Activated CD8-positive, alpha-beta T cell treated with anti-CD3 and anti-CD28 coated beads for 36 hours (primary cell): Measurements from ENCODE around the gene SNX18. TPM values are rescaled to one million over a fixed set of nuclear protein-coding genes. Genes with fewer than 3 reads are reported as not detected.

Experiments
- ATAC-seq: fragments of 200-7000 bp; cut with Tn5 transposase; one replicate; pipeline ENCODE4 v1.10.0; 2021; ENCODE audit warnings: mild to moderate bottlenecking, moderate library complexity
- CTCF ChIA-PET: fragments of 350-600 bp; sonication (Branson Sonifier 250); formaldehyde crosslinking; loops from one replicate; lab custom pipeline; 2021; ENCODE audit warnings: antibody characterized with exemption; lab: Charles Lee
- POLR2A ChIA-PET: fragments of 350-600 bp; sonication (Branson Sonifier 250); formaldehyde crosslinking; loops from one replicate; lab custom pipeline; 2021; ENCODE audit warnings: antibody characterized with exemption; lab: Charles Lee
- DNase-seq: peaks from one replicate; pipeline ENCODE4 v3.0.0-alpha.2; 2020
- H3K27ac Mint-ChIP-seq: one replicate; pipeline ENCODE4 v1.8.0; 2021; ENCODE audit warnings: mild to moderate bottlenecking, mixed read lengths
- H3K27me3 Mint-ChIP-seq: one replicate; pipeline ENCODE4 v1.8.0; 2021; ENCODE audit warnings: mixed read lengths
- H3K36me3 Mint-ChIP-seq: one replicate; pipeline ENCODE4 v1.8.0; 2021; ENCODE audit warnings: low read depth, mixed read lengths
- H3K4me1 Mint-ChIP-seq: one replicate; pipeline ENCODE4 v1.8.0; 2021; ENCODE audit warnings: low read depth, mixed read lengths
- H3K4me3 Mint-ChIP-seq: one replicate; pipeline ENCODE4 v1.8.0; 2021; ENCODE audit warnings: mild to moderate bottlenecking, moderate library complexity, mixed read lengths
- H3K9me3 Mint-ChIP-seq: one replicate; pipeline ENCODE4 v1.8.0; 2021; ENCODE audit warnings: mixed read lengths
- CTCF ChIP-seq: fragments of 200-600 bp; IDR thresholded peaks from one replicate; pipeline ENCODE4 v1.8.0; 2022; ENCODE audit warnings: antibody characterized with exemption, mild to moderate bottlenecking
- intact Hi-C: fragments of 100-400 bp; cut with micrococcal nuclease; formaldehyde crosslinking; loops from one replicate; pipeline ENCODE4 v1.10.0; 2022
- total RNA-seq, 2 experiments: library from RNA; stranded (reverse); gene quantifications; one replicate each; pipeline ENCODE4 v1.2.3, GENCODE V29; 2021

Gene SNX18
- total RNA-seq, 2 experiments from 2014 or later, result 5.9 to 6.8 TPM

GRCh38 chr5:54563083-54563761, 45.7 kb downstream of the SNX18 start:
- Mint-ChIP-seq H3K27me3 (no peaks in the 10 kb centered on the region), H3K27ac (no peak overlapping the region), H3K4me3 (no peak overlapping the region), H3K9me3 (peaks cover 8% of the 10 kb centered on the region), H3K36me3 (peaks cover 3% of the 10 kb centered on the region), H3K4me1 (no peaks in the 10 kb centered on the region)
- no peak for ATAC-seq
- POLR2A ChIA-PET, result no interaction called here
- DNase-seq, result no peak
- CTCF ChIA-PET, result interaction anchor here (0.8 kb wide), 1 partner anchor 9 kb away, joined by 4 read pairs; no protein-coding TSS in a partner anchor
- intact Hi-C loops, result no loop called here
- no peak for TF ChIP-seq CTCF

- no peak for TF ChIP-seq CTCF
- POLR2A ChIA-PET, result interaction anchor here (1.1 kb wide), 1 partner anchor 123 kb away, joined by 4 read pairs; no protein-coding TSS in a partner anchor
- DNase-seq, result no peak
- H3K4me1 Mint-ChIP-seq, result no peaks in the 10 kb centered on the region
- H3K36me3 Mint-ChIP-seq, result no peaks in the 10 kb centered on the region
- CTCF ChIA-PET, result no interaction called here
- no peak for ATAC-seq
- H3K27ac Mint-ChIP-seq, result no peak overlapping the region
- no peaks in the 10 kb centered on the region for H3K27me3 Mint-ChIP-seq
- no peak overlapping the region for H3K4me3 Mint-ChIP-seq
- no peaks in the 10 kb centered on the region for H3K9me3 Mint-ChIP-seq
- intact Hi-C loops, result no loop called here
These were observed 50.4 kb downstream of the SNX18 start for GRCh38 chr5:54567996-54568395.

GRCh38 chr5:54570916-54571315, 53.4 kb downstream of the SNX18 start:
- Mint-ChIP-seq H3K4me1 (peaks cover 10% of the 10 kb centered on the region), H3K9me3 (no peaks in the 10 kb centered on the region), H3K27ac (no peak overlapping the region), H3K27me3 (no peaks in the 10 kb centered on the region), H3K4me3 (no peak overlapping the region), H3K36me3 (no peaks in the 10 kb centered on the region)
- ChIA-PET POLR2A (no interaction called here), CTCF (no interaction called here)
- no peak for TF ChIP-seq CTCF
- intact Hi-C loops, result loop anchor here (10.0 kb wide), 1 partner anchor 64 kb away; no protein-coding TSS in a partner anchor
- DNase-seq (no peak), ATAC-seq (no peak)

GRCh38 chr5:54571462-54571861, 53.9 kb downstream of the SNX18 start:
- Mint-ChIP-seq H3K4me3 (no peak overlapping the region), H3K9me3 (no peaks in the 10 kb centered on the region), H3K4me1 (peaks cover 10% of the 10 kb centered on the region), H3K36me3 (no peaks in the 10 kb centered on the region), H3K27ac (no peak overlapping the region), H3K27me3 (no peaks in the 10 kb centered on the region)
- intact Hi-C loops, result loop anchor here (10.0 kb wide), 1 partner anchor 63 kb away; no protein-coding TSS in a partner anchor
- no peak for DNase-seq
- no peak for ATAC-seq
- TF ChIP-seq CTCF, result no peak
- POLR2A ChIA-PET, result no interaction called here
- CTCF ChIA-PET, result interaction anchor here (1.3 kb wide), 1 partner anchor 274 kb away, joined by 3 read pairs; no protein-coding TSS in a partner anchor

- H3K27me3 Mint-ChIP-seq, result no peaks in the 10 kb centered on the region
- peaks cover 10% of the 10 kb centered on the region for H3K4me1 Mint-ChIP-seq
- ChIA-PET CTCF (no interaction called here), POLR2A (no interaction called here)
- TF ChIP-seq CTCF, result no peak
- no peak for DNase-seq
- no peaks in the 10 kb centered on the region for H3K9me3 Mint-ChIP-seq
- no peak overlapping the region for H3K27ac Mint-ChIP-seq
- intact Hi-C loops, result loop anchor here (10.0 kb wide), 1 partner anchor 61 kb away; no protein-coding TSS in a partner anchor
- ATAC-seq, result no peak
- H3K4me3 Mint-ChIP-seq, result no peak overlapping the region
- no peaks in the 10 kb centered on the region for H3K36me3 Mint-ChIP-seq
These were observed 56.4 kb downstream of the SNX18 start for GRCh38 chr5:54573812-54574489.
